Measurements from ENCODE around the gene POU4F1. TPM values are rescaled to one million over a fixed set of nuclear protein-coding genes. Genes with fewer than 3 reads are reported as not detected.

Gene POU4F1
- total and polyA plus RNA-seq, 12 donors, result 0.03 TPM; not detected in 11

GRCh38 chr13:78599645-78600279 is 3.6 kb downstream of the POU4F1 start:
- Histone ChIP-seq H3K4me1 (replicated peaks in 1 of 2) (peaks cover 4 to 21% of the 10 kb centered on the region in 2 donors), H3K9me3 (replicated peaks in 1 of 3) (no peaks in the 10 kb centered on the region), H3K36me3 (replicated peaks in 1 of 2) (no peaks in the 10 kb centered on the region), H3K27ac (no peak overlapping the region), H3K27me3 (peaks cover 92% of the 10 kb centered on the region), H3K4me3 (no peak overlapping the region)
- intact Hi-C loops (cut with DNase I), result loop anchor here in 1 of 2 donors (10.0 kb wide), 1 partner anchor 65 kb away; no protein-coding TSS in a partner anchor
- DNase-seq, result no peak
- no peak for TF ChIP-seq CTCF (IDR thresholded peaks at IDR 0.05)
- TF ChIP-seq POLR2A (IDR thresholded peaks at IDR 0.05), result no peak
- 13 to 17% (median 15%) methylated on average over 6 of the region's 6 CpGs for WGBS, 4 donors

- Histone ChIP-seq H3K27me3 (peaks cover 94% of the 10 kb centered on the region), H3K36me3 (replicated peaks in 1 of 2) (no peaks in the 10 kb centered on the region), H3K4me1 (replicated peaks in 1 of 2) (peaks cover 4 to 21% of the 10 kb centered on the region in 2 donors), H3K9me3 (replicated peaks in 1 of 3) (no peaks in the 10 kb centered on the region), H3K27ac (no peak overlapping the region), H3K4me3 (no peak overlapping the region)
- DNase-seq, result no peak
- TF ChIP-seq POLR2A (IDR thresholded peaks at IDR 0.05) (no peak), CTCF (IDR thresholded peaks at IDR 0.05) (no peak)
- intact Hi-C loops (cut with DNase I), result no loop called here
- 13 to 18% (median 16%) methylated on average over 5 of the region's 5 CpGs for WGBS, 4 donors
These were observed 4.2 kb downstream of the POU4F1 start for GRCh38 chr13:78598966-78599644.

GRCh38 chr13:78598116-78598781 is 5.1 kb downstream of the POU4F1 start:
- Histone ChIP-seq H3K9me3 (replicated peaks in 1 of 3) (no peaks in the 10 kb centered on the region), H3K4me1 (replicated peaks in 1 of 2) (peaks cover 4 to 20% of the 10 kb centered on the region in 2 donors), H3K36me3 (replicated peaks in 1 of 2) (no peaks in the 10 kb centered on the region), H3K27ac (no peak overlapping the region), H3K4me3 (no peak overlapping the region), H3K27me3 (peaks cover 94% of the 10 kb centered on the region)
- no peak for TF ChIP-seq CTCF (IDR thresholded peaks at IDR 0.05)
- no peak for TF ChIP-seq POLR2A (IDR thresholded peaks at IDR 0.05)
- DNase-seq, result no peak
- intact Hi-C loops (cut with DNase I), result no loop called here
- WGBS, 4 donors, result 11 to 21% (median 17%) methylated on average over 3 of the region's 3 CpGs

GRCh38 chr13:78597602-78597932 is 5.8 kb downstream of the POU4F1 start:
- H3K36me3 ChIP-seq (replicated peaks in 1 of 2), result no peaks in the 10 kb centered on the region
- no peak overlapping the region for H3K4me3 ChIP-seq
- H3K27me3 ChIP-seq, result peaks cover 94% of the 10 kb centered on the region
- 21 to 25% (median 25%) methylated on average over 7 of the region's 7 CpGs for WGBS, 4 donors
- no peak for TF ChIP-seq POLR2A (IDR thresholded peaks at IDR 0.05)
- no peak for TF ChIP-seq CTCF (IDR thresholded peaks at IDR 0.05)
- H3K9me3 ChIP-seq (replicated peaks in 1 of 3), result no peaks in the 10 kb centered on the region
- H3K4me1 ChIP-seq (replicated peaks in 1 of 2), result peaks cover 4 to 14% of the 10 kb centered on the region in 2 donors
- DNase-seq, result no peak
- H3K27ac ChIP-seq, result no peak overlapping the region
- intact Hi-C loops (cut with DNase I), result no loop called here

All from adrenal gland (tissue), 12 donors.